ENCODE measurements around the gene NKAIN4.

GRCh38 chr20:63256954-63257353 lies 2.7 kb upstream of the NKAIN4 start:
- no peak for TF ChIP-seq TARDBP (IDR thresholded peaks at IDR 0.05)
- TF ChIP-seq FOXM1 (IDR thresholded peaks at IDR 0.05; ENCODE audit: borderline replicate concordance), result no peak
- no peak for TF ChIP-seq HDGF (IDR thresholded peaks at IDR 0.05; ENCODE audit: borderline replicate concordance)
- no peak for TF ChIP-seq FOXK2 (IDR thresholded peaks at IDR 0.05)
- TF ChIP-seq ELF4 (IDR thresholded peaks at IDR 0.05), result no peak
- no peak for TF ChIP-seq CTBP1 (IDR thresholded peaks at IDR 0.05; ENCODE audit: borderline replicate concordance)
- no peak for TF ChIP-seq BHLHE40 (IDR thresholded peaks at IDR 0.05; ENCODE audit: borderline replicate concordance)
- no peak for TF ChIP-seq SP1 (IDR thresholded peaks at IDR 0.05)
- no peak for TF ChIP-seq ZNF384 (IDR thresholded peaks at IDR 0.05)
- TF ChIP-seq SUZ12 (IDR thresholded peaks at IDR 0.05), result no peak
- 0 out of 2 replicates have a peak, but pooled peaks have one; percentile 34 for TF ChIP-seq PKNOX1 (IDR thresholded peaks at IDR 0.05)
- no peak for TF ChIP-seq FOXA1 (IDR thresholded peaks at IDR 0.05)
- no peak for TF ChIP-seq LEF1 (IDR thresholded peaks at IDR 0.05; ENCODE audit: borderline replicate concordance)
- no peak for TF ChIP-seq NFRKB (IDR thresholded peaks at IDR 0.05)
